Measurements from ENCODE around the gene USP22. TPM values are rescaled to one million over a fixed set of nuclear protein-coding genes. Genes with fewer than 3 reads are reported as not detected.
A peak's percentile ranks its signal among the peaks of the same experiment; 100 is the strongest.

The USP22 gene
- total RNA-seq, 2 donors from 2014 or later = 379 to 396 TPM

DNA sequence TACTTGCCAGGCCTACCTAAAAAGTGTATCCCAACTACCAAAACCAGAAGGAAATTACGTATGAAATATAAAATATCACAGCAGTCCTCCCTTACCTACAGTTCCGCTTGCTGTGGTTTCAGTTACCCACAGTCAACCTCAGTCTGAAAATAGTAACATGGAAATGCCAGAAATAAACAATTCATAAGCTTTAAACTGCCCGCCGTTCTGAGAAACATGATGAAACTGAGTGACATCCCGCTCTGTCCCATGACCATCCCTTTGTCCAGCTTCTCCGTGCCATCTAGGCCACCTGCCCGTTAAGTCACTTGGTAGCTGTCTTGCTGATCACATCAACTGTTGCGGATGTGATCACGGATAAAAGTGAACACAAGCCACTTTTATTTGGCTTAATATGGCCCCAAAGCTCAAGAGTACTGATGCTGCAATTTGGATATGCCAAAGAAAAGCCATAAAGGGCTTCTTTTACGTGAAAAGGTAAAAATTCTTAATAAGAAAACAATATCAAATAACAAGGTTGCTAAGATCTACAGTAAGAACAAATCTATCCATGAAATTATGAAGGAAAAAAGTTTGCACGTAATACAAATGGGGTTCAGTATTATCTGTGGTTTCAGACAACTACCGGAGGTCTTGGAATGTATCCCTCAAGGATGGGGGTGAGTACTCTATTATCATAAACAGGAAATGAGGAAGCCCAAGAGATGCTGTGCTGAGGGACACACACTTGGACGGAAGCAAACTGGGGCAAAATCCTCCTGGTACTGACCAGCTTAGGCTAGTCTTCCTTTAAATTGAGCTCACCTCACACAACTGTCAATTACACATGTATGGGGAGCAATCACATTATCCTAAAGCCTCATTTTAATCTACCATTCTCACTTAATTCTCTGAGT, 8.2 kb downstream of the USP22 start:
- Mint-ChIP-seq H3K27ac (peak overlapping the region; percentile 67), H3K27me3 (ENCODE audit: insufficient read depth) (no peaks in the 10 kb centered on the region), H3K9me3 (no peaks in the 10 kb centered on the region), H3K4me3 (peak overlapping the region; percentile 25), H3K36me3 (ENCODE audit: low read depth) (peaks cover 36% of the 10 kb centered on the region), H3K4me1 (peaks cover 57% of the 10 kb centered on the region)
- no peak for DNase-seq
- no peak overlapping the region for H3K9ac ChIP-seq (ENCODE audit: extremely low read depth, low read length, poor library complexity, severe bottlenecking)
- H3K4me1 ChIP-seq (ENCODE audit: control insufficient read depth, insufficient read depth, low read length) = peaks cover 19% of the 10 kb centered on the region
- no peaks in the 10 kb centered on the region for H3K27me3 ChIP-seq (ENCODE audit: control insufficient read depth, insufficient read depth, low read length, poor library complexity, severe bottlenecking)
- H3K27ac ChIP-seq (ENCODE audit: low read depth, low read length) = no peak overlapping the region
- 94% methylated on average over 10 to 12 of the region's 13 CpGs for WGBS, 2 experiments (ENCODE audit: insufficient coverage in 1 of 2, insufficient read length in 1 of 2)
- no peaks in the 10 kb centered on the region for H3K9me3 ChIP-seq (ENCODE audit: control insufficient read depth, low read length)
- peak overlapping the region; percentile 50 for H3K4me3 ChIP-seq (ENCODE audit: low read length)
- TF ChIP-seq, protein P1, sequence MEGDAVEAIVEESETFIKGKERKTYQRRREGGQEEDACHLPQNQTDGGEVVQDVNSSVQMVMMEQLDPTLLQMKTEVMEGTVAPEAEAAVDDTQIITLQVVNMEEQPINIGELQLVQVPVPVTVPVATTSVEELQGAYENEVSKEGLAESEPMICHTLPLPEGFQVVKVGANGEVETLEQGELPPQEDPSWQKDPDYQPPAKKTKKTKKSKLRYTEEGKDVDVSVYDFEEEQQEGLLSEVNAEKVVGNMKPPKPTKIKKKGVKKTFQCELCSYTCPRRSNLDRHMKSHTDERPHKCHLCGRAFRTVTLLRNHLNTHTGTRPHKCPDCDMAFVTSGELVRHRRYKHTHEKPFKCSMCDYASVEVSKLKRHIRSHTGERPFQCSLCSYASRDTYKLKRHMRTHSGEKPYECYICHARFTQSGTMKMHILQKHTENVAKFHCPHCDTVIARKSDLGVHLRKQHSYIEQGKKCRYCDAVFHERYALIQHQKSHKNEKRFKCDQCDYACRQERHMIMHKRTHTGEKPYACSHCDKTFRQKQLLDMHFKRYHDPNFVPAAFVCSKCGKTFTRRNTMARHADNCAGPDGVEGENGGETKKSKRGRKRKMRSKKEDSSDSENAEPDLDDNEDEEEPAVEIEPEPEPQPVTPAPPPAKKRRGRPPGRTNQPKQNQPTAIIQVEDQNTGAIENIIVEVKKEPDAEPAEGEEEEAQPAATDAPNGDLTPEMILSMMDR (conservative IDR thresholded peaks at IDR 0.05) = no peak
- H3K36me3 ChIP-seq (ENCODE audit: control insufficient read depth, insufficient read depth, low read length) = peaks cover 74% of the 10 kb centered on the region

DNA sequence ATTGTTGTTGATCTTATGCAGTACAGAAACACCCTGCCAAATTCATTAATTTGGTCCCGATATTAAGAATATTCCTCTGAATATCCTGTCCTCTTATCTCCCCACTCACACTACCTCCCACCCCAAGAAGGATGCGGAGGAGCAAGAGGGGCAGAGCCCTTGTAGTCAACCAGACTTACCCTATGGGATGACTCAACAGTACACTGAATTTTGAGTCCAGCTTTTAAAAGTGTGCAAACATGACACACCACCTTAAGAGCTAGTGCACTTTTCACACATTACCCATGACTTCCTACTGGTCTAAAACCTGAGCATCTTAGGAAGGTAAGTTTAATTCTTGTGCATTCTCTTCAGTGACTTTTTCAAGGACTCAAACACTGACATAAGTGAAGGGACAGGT, 9.5 kb downstream of the USP22 start:
- H3K27me3 Mint-ChIP-seq (ENCODE audit: insufficient read depth) = no peaks in the 10 kb centered on the region
- no peak overlapping the region for H3K9ac ChIP-seq (ENCODE audit: extremely low read depth, low read length, poor library complexity, severe bottlenecking)
- no peaks in the 10 kb centered on the region for H3K9me3 ChIP-seq (ENCODE audit: control insufficient read depth, low read length)
- H3K36me3 ChIP-seq (ENCODE audit: control insufficient read depth, insufficient read depth, low read length) = peaks cover 77% of the 10 kb centered on the region
- peaks cover 17% of the 10 kb centered on the region for H3K4me1 ChIP-seq (ENCODE audit: control insufficient read depth, insufficient read depth, low read length)
- H3K27ac ChIP-seq (ENCODE audit: low read depth, low read length) = no peak overlapping the region
- TF ChIP-seq, protein P1 (conservative IDR thresholded peaks at IDR 0.05) = no peak
- H3K4me1 Mint-ChIP-seq = peaks cover 69% of the 10 kb centered on the region
- H3K4me3 ChIP-seq (ENCODE audit: low read length) = no peak overlapping the region
- H3K27me3 ChIP-seq (ENCODE audit: control insufficient read depth, insufficient read depth, low read length, poor library complexity, severe bottlenecking) = no peaks in the 10 kb centered on the region
- DNase-seq = no peak
- H3K9me3 Mint-ChIP-seq = no peaks in the 10 kb centered on the region
- H3K4me3 Mint-ChIP-seq = no peak overlapping the region
- H3K36me3 Mint-ChIP-seq (ENCODE audit: low read depth) = peaks cover 42% of the 10 kb centered on the region
- WGBS, 2 experiments (ENCODE audit: insufficient coverage in 1 of 2, insufficient read length in 1 of 2) = 100% methylated on average over 1 to 2 of the region's 2 CpGs
- peak overlapping the region; percentile 38 for H3K27ac Mint-ChIP-seq

DNA sequence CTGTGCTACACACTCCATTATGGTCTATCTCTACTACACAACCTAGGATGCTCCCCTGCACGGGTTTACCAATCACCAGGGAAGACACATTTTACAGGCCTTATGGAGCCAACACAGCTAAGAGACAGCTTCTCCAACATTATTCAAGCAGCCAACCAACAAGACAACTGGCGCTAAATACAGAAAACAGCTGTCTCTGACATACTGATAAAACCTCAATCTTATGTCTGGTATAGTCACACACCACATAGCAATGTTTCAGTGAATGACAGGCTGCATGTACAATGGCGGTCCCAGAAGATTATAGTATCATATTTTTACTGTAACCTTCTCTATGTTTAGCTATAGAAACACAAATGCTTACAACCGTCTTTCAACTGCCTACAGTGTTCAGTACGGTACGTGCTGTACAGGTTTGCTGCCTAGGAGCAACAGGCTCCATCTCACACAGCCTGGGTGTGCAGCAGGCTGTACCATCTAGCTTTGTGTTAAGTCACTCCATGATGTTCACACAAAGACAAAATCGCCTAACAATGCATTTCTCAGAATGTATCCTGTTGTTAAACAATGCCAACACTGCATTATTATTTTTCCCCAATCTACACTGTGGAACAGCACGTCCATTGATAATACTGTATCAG, 10.9 kb downstream of the USP22 start:
- TF ChIP-seq, protein P1 (conservative IDR thresholded peaks at IDR 0.05) = no peak
- H3K27me3 Mint-ChIP-seq (ENCODE audit: insufficient read depth) = no peaks in the 10 kb centered on the region
- H3K4me1 ChIP-seq (ENCODE audit: control insufficient read depth, insufficient read depth, low read length) = peaks cover 17% of the 10 kb centered on the region
- no peak overlapping the region for H3K4me3 ChIP-seq (ENCODE audit: low read length)
- H3K27ac ChIP-seq (ENCODE audit: low read depth, low read length) = no peak overlapping the region
- no peak overlapping the region for H3K9ac ChIP-seq (ENCODE audit: extremely low read depth, low read length, poor library complexity, severe bottlenecking)
- H3K36me3 Mint-ChIP-seq (ENCODE audit: low read depth) = peaks cover 46% of the 10 kb centered on the region
- peaks cover 59% of the 10 kb centered on the region for H3K4me1 Mint-ChIP-seq
- peaks cover 78% of the 10 kb centered on the region for H3K36me3 ChIP-seq (ENCODE audit: control insufficient read depth, insufficient read depth, low read length)
- H3K27me3 ChIP-seq (ENCODE audit: control insufficient read depth, insufficient read depth, low read length, poor library complexity, severe bottlenecking) = no peaks in the 10 kb centered on the region
- WGBS, 2 experiments (ENCODE audit: insufficient coverage in 1 of 2, insufficient read length in 1 of 2) = 94 to 95% methylated on average over 7 to 8 of the region's 8 CpGs
- no peak for DNase-seq
- H3K9me3 ChIP-seq (ENCODE audit: control insufficient read depth, low read length) = no peaks in the 10 kb centered on the region
- no peak overlapping the region for H3K27ac Mint-ChIP-seq
- H3K9me3 Mint-ChIP-seq = no peaks in the 10 kb centered on the region
- no peak overlapping the region for H3K4me3 Mint-ChIP-seq
